Measurements from ENCODE around the gene MMAB. TPM values are rescaled to one million over a fixed set of nuclear protein-coding genes. Genes with fewer than 3 reads are reported as not detected.

Gene MMAB
- total RNA-seq, 4 donors from 2014 or later = 15.1 to 31.0 (median 21.7) TPM

GRCh38 chr12:109611223-109611622 lies 37.9 kb upstream of the MMAB start:
- intact Hi-C loops (cut with DNase I; ENCODE audit: low total_unique reads) = no loop called here
- TF ChIP-seq CTCF (IDR thresholded peaks at IDR 0.05) = no peak
- TF ChIP-seq POLR2A (IDR thresholded peaks at IDR 0.05) = no peak
- WGBS, 2 donors = 60 to 61% methylated on average over 10 of the region's 10 CpGs
- DNase-seq (ENCODE audit: low spot score in 2 of 2) = no peak
- H3K4me3 ChIP-seq (ENCODE audit: low read depth, poor library complexity, severe bottlenecking) = no peak overlapping the region

GRCh38 chr12:109610523-109610922 lies 37.2 kb upstream of the MMAB start:
- intact Hi-C loops (cut with DNase I; ENCODE audit: low total_unique reads) = no loop called here
- H3K4me3 ChIP-seq (ENCODE audit: low read depth, poor library complexity, severe bottlenecking) = no peak overlapping the region
- DNase-seq (ENCODE audit: low spot score in 2 of 2) = no peak
- TF ChIP-seq POLR2A (IDR thresholded peaks at IDR 0.05) (no peak), CTCF (IDR thresholded peaks at IDR 0.05) (no peak)
- WGBS, 2 donors = 87 to 91% methylated on average over 4 of the region's 4 CpGs

GRCh38 chr12:109609342-109609741 lies 36.0 kb upstream of the MMAB start:
- no peak overlapping the region for H3K4me3 ChIP-seq (ENCODE audit: low read depth, poor library complexity, severe bottlenecking)
- intact Hi-C loops (cut with DNase I; ENCODE audit: low total_unique reads) = no loop called here
- WGBS, 2 donors = 38 to 50% methylated on average over 2 of the region's 2 CpGs
- TF ChIP-seq POLR2A (IDR thresholded peaks at IDR 0.05) (no peak), CTCF (IDR thresholded peaks at IDR 0.05) (no peak)
- DNase-seq (ENCODE audit: low spot score in 2 of 2) = no peak

- 98 to 99% methylated on average over 3 of the region's 3 CpGs for WGBS, 2 donors
- intact Hi-C loops (cut with DNase I; ENCODE audit: low total_unique reads) = no loop called here
- H3K4me3 ChIP-seq (ENCODE audit: low read depth, poor library complexity, severe bottlenecking) = no peak overlapping the region
- no peak for DNase-seq (ENCODE audit: low spot score in 2 of 2)
- TF ChIP-seq CTCF (IDR thresholded peaks at IDR 0.05) (no peak), POLR2A (IDR thresholded peaks at IDR 0.05) (no peak)
Measured at GRCh38 chr12:109608793-109609192, 35.5 kb upstream of the MMAB start.

GRCh38 chr12:109608270-109608669 lies 35.0 kb upstream of the MMAB start:
- no peak overlapping the region for H3K4me3 ChIP-seq (ENCODE audit: low read depth, poor library complexity, severe bottlenecking)
- WGBS, 2 donors = 67 to 68% methylated on average over 4 of the region's 4 CpGs
- no peak for DNase-seq (ENCODE audit: low spot score in 2 of 2)
- TF ChIP-seq CTCF (IDR thresholded peaks at IDR 0.05) (no peak), POLR2A (IDR thresholded peaks at IDR 0.05) (no peak)
- intact Hi-C loops (cut with DNase I; ENCODE audit: low total_unique reads) = no loop called here

- TF ChIP-seq POLR2A (IDR thresholded peaks at IDR 0.05) = no peak
- no peak for TF ChIP-seq CTCF (IDR thresholded peaks at IDR 0.05)
- no peak overlapping the region for H3K4me3 ChIP-seq (ENCODE audit: low read depth, poor library complexity, severe bottlenecking)
- DNase-seq (ENCODE audit: low spot score in 2 of 2) = no peak
- intact Hi-C loops (cut with DNase I; ENCODE audit: low total_unique reads) = no loop called here
- WGBS, 2 donors = 87 to 89% methylated on average over 4 of the region's 4 CpGs
Measured at GRCh38 chr12:109607618-109608017, 34.3 kb upstream of the MMAB start.
